ENCODE measurements around the gene GRAMD1B.
"Not testable (repeated sequence)": the region's sequence is repeated elsewhere in the genome, so short reads cannot be mapped to it uniquely, and the experiment has no call there.

Gene GRAMD1B

GRCh38 chr11:123466172-123466571 is 36.1 kb downstream of the GRAMD1B start:
- not testable (repeated sequence) for H2BK120ac ChIP-seq (ENCODE audit: insufficient read depth, low read length, poor library complexity); H2AK5ac ChIP-seq (ENCODE audit: low read length); H3K27me3 ChIP-seq (ENCODE audit: insufficient read depth, low read length); H3K4me1 ChIP-seq (ENCODE audit: control insufficient read depth in 1 of 2, insufficient read depth in 2 of 2, low read length in 2 of 2); H3K14ac ChIP-seq (ENCODE audit: low read length); H3K18ac ChIP-seq (ENCODE audit: low read length); H3K23ac ChIP-seq (ENCODE audit: low read length); H4K8ac ChIP-seq (ENCODE audit: low read depth, low read length); H3K36me3 ChIP-seq (ENCODE audit: control insufficient read depth in 1 of 2, insufficient read depth in 2 of 2, low read length in 2 of 2); DNase-seq; H3K4me2 ChIP-seq (ENCODE audit: low read length); H2AFZ ChIP-seq (ENCODE audit: insufficient read depth, low read length, poor library complexity); H3K27ac ChIP-seq (ENCODE audit: low read depth, low read length); H3K4me3 ChIP-seq (ENCODE audit: low read depth, low read length); H3K9ac ChIP-seq (ENCODE audit: low read length); H4K91ac ChIP-seq (ENCODE audit: low read depth, low read length); H2BK5ac ChIP-seq (ENCODE audit: low read depth, low read length, poor library complexity); H3K9me3 ChIP-seq (ENCODE audit: insufficient read depth, low read depth, low read length); H4K12ac ChIP-seq (ENCODE audit: low read depth, low read length); H3K79me1 ChIP-seq (ENCODE audit: low read length); H3K4ac ChIP-seq (ENCODE audit: low read depth, low read length); H2BK12ac ChIP-seq (ENCODE audit: low read length); H3K79me2 ChIP-seq (ENCODE audit: control insufficient read depth, insufficient read depth, low read length, poor library complexity)
- no CpG with 5 or more reads among the region's 1 CpG for WGBS (ENCODE audit: extremely low coverage, insufficient coverage, insufficient read length)

- no peak overlapping the region for H2AK5ac ChIP-seq (ENCODE audit: low read length)
- no peak overlapping the region for H4K91ac ChIP-seq (ENCODE audit: low read depth, low read length)
- no peak overlapping the region for H3K18ac ChIP-seq (ENCODE audit: low read length)
- H2AFZ ChIP-seq (ENCODE audit: insufficient read depth, low read length, poor library complexity): no peak overlapping the region
- H3K27me3 ChIP-seq (ENCODE audit: insufficient read depth, low read length): no peaks in the 10 kb centered on the region
- no peak overlapping the region for H2BK5ac ChIP-seq (ENCODE audit: low read depth, low read length, poor library complexity)
- H4K12ac ChIP-seq (ENCODE audit: low read depth, low read length): no peak overlapping the region
- no peak overlapping the region for H3K23ac ChIP-seq (ENCODE audit: low read length)
- DNase-seq: no peak
- no peak overlapping the region for H3K27ac ChIP-seq (ENCODE audit: low read depth, low read length)
- peak overlapping the region; percentile 49 for H2BK12ac ChIP-seq (ENCODE audit: low read length)
- no peaks in the 10 kb centered on the region for H3K9me3 ChIP-seq (ENCODE audit: insufficient read depth, low read depth, low read length)
- no peak overlapping the region for H3K4me3 ChIP-seq (ENCODE audit: low read depth, low read length)
- H3K4me1 ChIP-seq (ENCODE audit: control insufficient read depth in 1 of 2, insufficient read depth in 2 of 2, low read length in 2 of 2): peaks cover 0 to 4% of the 10 kb centered on the region in 2 experiments
- H3K9ac ChIP-seq (ENCODE audit: low read length): no peak overlapping the region
- no peaks in the 10 kb centered on the region for H3K79me2 ChIP-seq (ENCODE audit: control insufficient read depth, insufficient read depth, low read length, poor library complexity)
- no peak overlapping the region for H4K8ac ChIP-seq (ENCODE audit: low read depth, low read length)
- no peak overlapping the region for H3K4ac ChIP-seq (ENCODE audit: low read depth, low read length)
- H3K4me2 ChIP-seq (ENCODE audit: low read length): no peak overlapping the region
- no peak overlapping the region for H3K14ac ChIP-seq (ENCODE audit: low read length)
- H3K36me3 ChIP-seq (ENCODE audit: control insufficient read depth in 1 of 2, insufficient read depth in 2 of 2, low read length in 2 of 2): no peaks in the 10 kb centered on the region
- H3K79me1 ChIP-seq (ENCODE audit: low read length): no peaks in the 10 kb centered on the region
- no peak overlapping the region for H2BK120ac ChIP-seq (ENCODE audit: insufficient read depth, low read length, poor library complexity)
- WGBS (ENCODE audit: extremely low coverage, insufficient coverage, insufficient read length): 100% methylated on average over 3 of the region's 7 CpGs
Measured at GRCh38 chr11:123469089-123469488, 39.0 kb downstream of the GRAMD1B start.

- Histone ChIP-seq H3K4me1 (ENCODE audit: control insufficient read depth in 1 of 2, insufficient read depth in 2 of 2, low read length in 2 of 2) (peaks cover 0 to 4% of the 10 kb centered on the region in 2 experiments), H2AFZ (ENCODE audit: insufficient read depth, low read length, poor library complexity) (no peak overlapping the region), H4K12ac (ENCODE audit: low read depth, low read length) (no peak overlapping the region), H3K9ac (ENCODE audit: low read length) (no peak overlapping the region), H3K23ac (ENCODE audit: low read length) (no peak overlapping the region), H2BK5ac (ENCODE audit: low read depth, low read length, poor library complexity) (no peak overlapping the region), H3K79me1 (ENCODE audit: low read length) (no peaks in the 10 kb centered on the region), H3K4ac (ENCODE audit: low read depth, low read length) (no peak overlapping the region), H4K8ac (ENCODE audit: low read depth, low read length) (no peak overlapping the region), H3K27me3 (ENCODE audit: insufficient read depth, low read length) (no peaks in the 10 kb centered on the region), H4K91ac (ENCODE audit: low read depth, low read length) (no peak overlapping the region), H2AK5ac (ENCODE audit: low read length) (no peak overlapping the region), H2BK120ac (ENCODE audit: insufficient read depth, low read length, poor library complexity) (no peak overlapping the region), H2BK12ac (ENCODE audit: low read length) (no peak overlapping the region), H3K4me2 (ENCODE audit: low read length) (no peak overlapping the region), H3K4me3 (ENCODE audit: low read depth, low read length) (no peak overlapping the region), H3K18ac (ENCODE audit: low read length) (no peak overlapping the region), H3K79me2 (ENCODE audit: control insufficient read depth, insufficient read depth, low read length, poor library complexity) (no peaks in the 10 kb centered on the region), H3K9me3 (ENCODE audit: insufficient read depth, low read depth, low read length) (no peaks in the 10 kb centered on the region), H3K27ac (ENCODE audit: low read depth, low read length) (no peak overlapping the region), H3K36me3 (ENCODE audit: control insufficient read depth in 1 of 2, insufficient read depth in 2 of 2, low read length in 2 of 2) (no peaks in the 10 kb centered on the region), H3K14ac (ENCODE audit: low read length) (no peak overlapping the region)
- no peak for DNase-seq
- no CpG with 5 or more reads among the region's 1 CpG for WGBS (ENCODE audit: extremely low coverage, insufficient coverage, insufficient read length)
Measured at GRCh38 chr11:123469586-123469985, 39.5 kb downstream of the GRAMD1B start.

GRCh38 chr11:123470842-123471241 is 40.8 kb downstream of the GRAMD1B start:
- no peak overlapping the region for H2BK5ac ChIP-seq (ENCODE audit: low read depth, low read length, poor library complexity)
- H4K91ac ChIP-seq (ENCODE audit: low read depth, low read length): no peak overlapping the region
- H2BK120ac ChIP-seq (ENCODE audit: insufficient read depth, low read length, poor library complexity): no peak overlapping the region
- no peak overlapping the region for H3K4me2 ChIP-seq (ENCODE audit: low read length)
- H2AK5ac ChIP-seq (ENCODE audit: low read length): no peak overlapping the region
- H2AFZ ChIP-seq (ENCODE audit: insufficient read depth, low read length, poor library complexity): no peak overlapping the region
- H3K27me3 ChIP-seq (ENCODE audit: insufficient read depth, low read length): no peaks in the 10 kb centered on the region
- WGBS (ENCODE audit: extremely low coverage, insufficient coverage, insufficient read length): no CpG with 5 or more reads among the region's 4 CpGs
- no peak overlapping the region for H2BK12ac ChIP-seq (ENCODE audit: low read length)
- peaks cover 0 to 7% of the 10 kb centered on the region in 2 experiments for H3K4me1 ChIP-seq (ENCODE audit: control insufficient read depth in 1 of 2, insufficient read depth in 2 of 2, low read length in 2 of 2)
- H3K27ac ChIP-seq (ENCODE audit: low read depth, low read length): no peak overlapping the region
- no peak overlapping the region for H3K23ac ChIP-seq (ENCODE audit: low read length)
- no peaks in the 10 kb centered on the region for H3K79me2 ChIP-seq (ENCODE audit: control insufficient read depth, insufficient read depth, low read length, poor library complexity)
- no peak overlapping the region for H3K4ac ChIP-seq (ENCODE audit: low read depth, low read length)
- H3K18ac ChIP-seq (ENCODE audit: low read length): no peak overlapping the region
- H4K12ac ChIP-seq (ENCODE audit: low read depth, low read length): no peak overlapping the region
- H4K8ac ChIP-seq (ENCODE audit: low read depth, low read length): no peak overlapping the region
- no peak overlapping the region for H3K9ac ChIP-seq (ENCODE audit: low read length)
- no peaks in the 10 kb centered on the region for H3K36me3 ChIP-seq (ENCODE audit: control insufficient read depth in 1 of 2, insufficient read depth in 2 of 2, low read length in 2 of 2)
- peak; percentile 50 to 76 for DNase-seq
- no peak overlapping the region for H3K14ac ChIP-seq (ENCODE audit: low read length)
- no peaks in the 10 kb centered on the region for H3K9me3 ChIP-seq (ENCODE audit: insufficient read depth, low read depth, low read length)
- H3K79me1 ChIP-seq (ENCODE audit: low read length): no peaks in the 10 kb centered on the region
- H3K4me3 ChIP-seq (ENCODE audit: low read depth, low read length): no peak overlapping the region
